Aorta (tissue), 5 donors: ENCODE measurements around the gene DNAJC12. TPM values are rescaled to one million over a fixed set of nuclear protein-coding genes. Genes with fewer than 3 reads are reported as not detected.
"Not testable (repeated sequence)": the region's sequence is repeated elsewhere in the genome, so short reads cannot be mapped to it uniquely, and the experiment has no call there.

Source experiments
- ATAC-seq: fragments of 200-7000 bp; cut with Tn5 transposase; one replicate; pipeline ENCODE4 v1.9.1; 2022; ENCODE audit warnings: moderate library complexity; ENCODE audit not compliant: low FRiP score
- DNase-seq, 2 donors: peaks; one replicate each; pipeline ENCODE4 v3.0.0-alpha.2; 2020
- H3K27ac ChIP-seq, 2 donors: one replicate each; pipeline ENCODE4 v1.5.1; 2013; ENCODE audit warnings: low read length in 2 of 2, mild to moderate bottlenecking in 2 of 2, moderate library complexity in 2 of 2, control low read depth in 1 of 2, inconsistent platforms in 1 of 2, low read depth in 1 of 2
- H3K27me3 ChIP-seq, 2 donors: one replicate each; pipeline ENCODE4 v1.6.1; 2013; ENCODE audit warnings: control low read depth in 1 of 2, low read length in 1 of 2, mild to moderate bottlenecking in 1 of 2, moderate library complexity in 1 of 2; ENCODE audit not compliant: insufficient read depth in 2 of 2, control insufficient read depth in 1 of 2
- H3K36me3 ChIP-seq, 2 donors: one replicate each; pipeline ENCODE4 v1.6.1; 2013; ENCODE audit warnings: control low read depth in 1 of 2, low read length in 1 of 2, mild to moderate bottlenecking in 1 of 2; ENCODE audit not compliant: insufficient read depth in 2 of 2, control insufficient read depth in 1 of 2
- H3K4me1 ChIP-seq, 2 donors: one replicate each; pipeline ENCODE4 v1.6.1; 2013; ENCODE audit warnings: low read length in 2 of 2, control low read depth in 1 of 2, mild to moderate bottlenecking in 1 of 2, moderate library complexity in 1 of 2; ENCODE audit not compliant: insufficient read depth in 2 of 2, control insufficient read depth in 1 of 2
- H3K4me3 ChIP-seq, 2 donors: one replicate each; pipeline ENCODE4 v1.5.1; 2013; ENCODE audit warnings: low read length in 2 of 2, control low read depth in 1 of 2, mild to moderate bottlenecking in 1 of 2
- H3K9me3 ChIP-seq: one replicate; pipeline ENCODE4 v1.6.1; 2013; ENCODE audit warnings: mild to moderate bottlenecking, low read length; ENCODE audit not compliant: control insufficient read depth
- WGBS, 2 donors: extraction: QIAGEN DNeasy Blood & Tissue Kit; methylation state at CpG; one replicate each; pipeline ENCODE4 v1.1.7; 2013; 5-methylcytosine and 5-hydroxymethylcytosine counted together
- intact Hi-C, 2 donors: fragments of 100-400 bp; cut with DNase I; formaldehyde crosslinking; loops; one replicate each; pipeline versions ENCODE4 v1.14.2 to v1.15.0; 2022
- polyA plus RNA-seq, 2 donors: library from polyadenylated mRNA; stranded (reverse); fragments of 200-250 nt; gene quantifications; one replicate each; pipeline ENCODE4 v1.2.3, GENCODE V29; 2013
- total RNA-seq, 2 donors: library from RNA; stranded (reverse); fragmentation: NEBNext Ultra II Directional; extraction: Animal tissue kit (Norgen Biotek cat#: 25700); gene quantifications; one replicate each; pipeline ENCODE4 v1.2.1, GENCODE V29; 2021
- donor health status: healthy with polysubstance abuse.
- donor health status: Bipolar disorder and iron deficiency.
- donor health status: DM: no; HTN: no; CAD: no.
- donor health status: DM: no; HTN: no; CAD: no.
- donor health status: DM: yes; HTN: yes; CAD: no.

Gene DNAJC12
- total and polyA plus RNA-seq, 4 donors, result 1.7 to 4.4 (median 3.0) TPM

GRCh38 chr10:67770537-67770936, 67.5 kb downstream of the DNAJC12 start:
- no peaks in the 10 kb centered on the region for H3K27me3 ChIP-seq
- H3K4me3 ChIP-seq, result no peak overlapping the region
- ATAC-seq (no peak), DNase-seq (no peak)
- H3K4me1 ChIP-seq, result no peaks in the 10 kb centered on the region
- intact Hi-C loops, result no loop called here
- no peak overlapping the region for H3K27ac ChIP-seq
- no peaks in the 10 kb centered on the region for H3K9me3 ChIP-seq
- H3K36me3 ChIP-seq, result no peaks in the 10 kb centered on the region

- intact Hi-C loops, result no loop called here
- no peaks in the 10 kb centered on the region for H3K27me3 ChIP-seq
- H3K4me3 ChIP-seq, result no peak overlapping the region
- ATAC-seq (no peak), DNase-seq (no peak)
- H3K36me3 ChIP-seq, result no peaks in the 10 kb centered on the region
- 96% methylated on average over 2 of the region's 2 CpGs for WGBS, 2 donors
- H3K9me3 ChIP-seq, result no peaks in the 10 kb centered on the region
- H3K4me1 ChIP-seq, result no peaks in the 10 kb centered on the region
- no peak overlapping the region for H3K27ac ChIP-seq
Measured at GRCh38 chr10:67767244-67767643, 70.7 kb downstream of the DNAJC12 start.

- peak overlapping the region; percentile 91 to 94 for H3K4me3 ChIP-seq
- H3K4me1 ChIP-seq, result no peaks in the 10 kb centered on the region
- ATAC-seq (peak; percentile 99), DNase-seq (peak; percentile 94 to 96)
- H3K27ac ChIP-seq, result peak overlapping the region; percentile 72 to 86
- H3K27me3 ChIP-seq, result no peaks in the 10 kb centered on the region
- 0% methylated on average over 54 to 56 of the region's 56 CpGs for WGBS, 2 donors
- intact Hi-C loops, result loop anchor here in 1 of 2 donors (5.0 kb wide), 1 partner anchor 67 kb away; the partner anchor contains the start of gene CTNNA3
- no peaks in the 10 kb centered on the region for H3K9me3 ChIP-seq
- no peaks in the 10 kb centered on the region for H3K36me3 ChIP-seq
Measured at GRCh38 chr10:67764012-67764822, 73.8 kb downstream of the DNAJC12 start.

GRCh38 chr10:67763499-67764011, 74.4 kb downstream of the DNAJC12 start:
- DNase-seq (peak; percentile 88 to 92), ATAC-seq (peak; percentile 88)
- intact Hi-C loops, result loop anchor here in 1 of 2 donors (5.0 kb wide), 1 partner anchor 66 kb away; the partner anchor contains the start of gene CTNNA3
- H3K9me3 ChIP-seq, result no peaks in the 10 kb centered on the region
- no peaks in the 10 kb centered on the region for H3K36me3 ChIP-seq
- WGBS, 2 donors, result 0 to 1% methylated on average over 20 to 22 of the region's 22 CpGs
- peak overlapping the region; percentile 72 to 91 for H3K27ac ChIP-seq
- peak overlapping the region; percentile 60 to 94 for H3K4me3 ChIP-seq
- H3K4me1 ChIP-seq, result no peaks in the 10 kb centered on the region
- no peaks in the 10 kb centered on the region for H3K27me3 ChIP-seq

GRCh38 chr10:67762567-67762966, 75.4 kb downstream of the DNAJC12 start:
- not testable (repeated sequence) for ATAC-seq, H3K9me3 ChIP-seq, H3K4me1 ChIP-seq, DNase-seq, H3K36me3 ChIP-seq, H3K4me3 ChIP-seq, H3K27me3 ChIP-seq, H3K27ac ChIP-seq
- intact Hi-C loops, result loop anchor here in 1 of 2 donors (5.0 kb wide), 1 partner anchor 65 kb away; the partner anchor contains the start of gene CTNNA3
- whole genome bisulfite sequencing, 2 donors, result 90 to 93% methylated on average over 9 of the region's 9 CpGs

- WGBS, 2 donors, result 92 to 95% methylated on average over 7 of the region's 7 CpGs
- Histone ChIP-seq H3K27me3 (no peaks in the 10 kb centered on the region), H3K4me3 (no peak overlapping the region), H3K36me3 (no peaks in the 10 kb centered on the region), H3K4me1 (no peaks in the 10 kb centered on the region), H3K9me3 (no peaks in the 10 kb centered on the region), H3K27ac (no peak overlapping the region)
- intact Hi-C loops, result loop anchor here in 1 of 2 donors (5.0 kb wide), 1 partner anchor 63 kb away; the partner anchor contains the start of gene CTNNA3
- DNase-seq (no peak), ATAC-seq (no peak)
Measured at GRCh38 chr10:67760272-67760671, 77.7 kb downstream of the DNAJC12 start.

Other genes starting within 250 kb of the DNAJC12 start
- gene CTNNA3, start 142.0 kb downstream of the DNAJC12 start, total RNA-seq, result 1 to 10 TPM; 8.8 to 8.9 TPM
- gene CTNNA3, start 142.0 kb downstream of the DNAJC12 start, polyA plus RNA-seq, result 1 to 10 TPM in 1 of 2 donors, under 1 TPM in 1; 0.38 to 1.5 TPM
- gene SIRT1, start 46.5 kb upstream of the DNAJC12 start, total RNA-seq, result 10 to 100 TPM; 21.7 to 24.8 TPM
- 10 to 100 TPM; 13.0 to 16.5 TPM for gene SIRT1, start 46.5 kb upstream of the DNAJC12 start, polyA plus RNA-seq
- gene HERC4, start 237.1 kb upstream of the DNAJC12 start, total RNA-seq, result 100 to 1,000 TPM in 1 of 2 donors, 10 to 100 TPM in 1; 81.9 to 108 TPM
- 10 to 100 TPM in 1 of 2 donors, 1 to 10 TPM in 1; 9.5 to 28.0 TPM for gene HERC4, start 237.1 kb upstream of the DNAJC12 start, polyA plus RNA-seq